ENCODE data around the gene GLYATL1. TPM values are rescaled to one million over a fixed set of nuclear protein-coding genes. Genes with fewer than 3 reads are reported as not detected.

Gene GLYATL1, protein sequence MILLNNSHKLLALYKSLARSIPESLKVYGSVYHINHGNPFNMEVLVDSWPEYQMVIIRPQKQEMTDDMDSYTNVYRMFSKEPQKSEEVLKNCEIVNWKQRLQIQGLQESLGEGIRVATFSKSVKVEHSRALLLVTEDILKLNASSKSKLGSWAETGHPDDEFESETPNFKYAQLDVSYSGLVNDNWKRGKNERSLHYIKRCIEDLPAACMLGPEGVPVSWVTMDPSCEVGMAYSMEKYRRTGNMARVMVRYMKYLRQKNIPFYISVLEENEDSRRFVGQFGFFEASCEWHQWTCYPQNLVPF
- not detected for total RNA-seq
- polyA plus RNA-seq = not detected
- long read RNA-seq, donor 1 = 0 reads
- long read RNA-seq, donor 2 = 0 reads
- long read RNA-seq, donor 3 = 0 reads
- long read RNA-seq, donor 4 = 0 reads

GRCh38 chr11:58939277-58939676 lies at the start of gene GLYATL1:
TSS of gene GLYATL1 (plus strand) at chr11:58939488. CDS start at chr11:58947088, 7,600 bp downstream.
- DNase-seq (no peak), ATAC-seq (no peak)
- no peak within 1 kb of the TSS for H3K4me3 ChIP-seq (ENCODE audit: low read length)
- H3K27ac ChIP-seq (ENCODE audit: low read length) = no peak within 1 kb of the TSS
- H3K4me1 ChIP-seq (ENCODE audit: control insufficient read depth, insufficient read depth, low read length) = no peaks in the 10 kb centered on the region
- no peaks in the 10 kb centered on the region for H3K9me3 ChIP-seq (ENCODE audit: control insufficient read depth, low read length)
- WGBS = 78% methylated on average over 4 of the region's 4 CpGs
- intact Hi-C loops (cut with DNase I) = no loop called here
- no peaks in the 10 kb centered on the region for H3K27me3 ChIP-seq (ENCODE audit: control insufficient read depth, insufficient read depth)

GRCh38 chr11:58893899-58894298 lies 45.4 kb upstream of the GLYATL1 start:
- Histone ChIP-seq H3K27ac (ENCODE audit: low read length) (no peak overlapping the region), H3K4me1 (ENCODE audit: control insufficient read depth, insufficient read depth, low read length) (no peaks in the 10 kb centered on the region), H3K27me3 (ENCODE audit: control insufficient read depth, insufficient read depth) (no peaks in the 10 kb centered on the region), H3K9me3 (ENCODE audit: control insufficient read depth, low read length) (no peaks in the 10 kb centered on the region), H3K4me3 (ENCODE audit: low read length) (no peak overlapping the region)
- ATAC-seq (no peak), DNase-seq (no peak)
- intact Hi-C loops (cut with DNase I) = no loop called here
- 64% methylated on average over 2 of the region's 2 CpGs for WGBS

DNA sequence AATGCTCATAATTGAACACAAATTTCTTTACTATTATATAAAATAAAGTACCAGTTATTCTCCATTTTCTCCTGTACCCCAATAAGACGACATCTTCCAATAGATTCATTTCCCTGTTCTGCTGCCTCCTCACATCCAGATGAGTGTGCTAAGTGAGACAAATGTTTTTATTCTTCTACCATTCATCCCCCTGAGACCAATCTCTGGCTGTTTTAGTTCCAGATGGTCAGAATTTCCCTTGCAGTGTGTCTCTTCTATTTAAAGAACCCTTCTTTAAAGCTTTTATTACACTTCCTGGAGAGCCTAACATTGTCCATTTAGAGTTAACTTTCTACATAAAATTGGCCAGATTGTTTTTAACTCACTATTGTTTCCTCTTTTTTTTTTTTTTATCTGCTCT lies 41.2 kb upstream of the GLYATL1 start:
- no peaks in the 10 kb centered on the region for H3K9me3 ChIP-seq (ENCODE audit: control insufficient read depth, low read length)
- no peaks in the 10 kb centered on the region for H3K27me3 ChIP-seq (ENCODE audit: control insufficient read depth, insufficient read depth)
- 44% methylated on average over 1 of the region's 1 CpG for WGBS
- no peak overlapping the region for H3K4me3 ChIP-seq (ENCODE audit: low read length)
- no peak overlapping the region for H3K27ac ChIP-seq (ENCODE audit: low read length)
- intact Hi-C loops (cut with DNase I) = no loop called here
- ATAC-seq (no peak), DNase-seq (no peak)
- no peaks in the 10 kb centered on the region for H3K4me1 ChIP-seq (ENCODE audit: control insufficient read depth, insufficient read depth, low read length)

GRCh38 chr11:58900479-58901420 lies 38.5 kb upstream of the GLYATL1 start:
- DNase-seq (peak; percentile 39 to 81 (median 76)), ATAC-seq (peak in 1 of 2 donors; percentile 23)
- intact Hi-C loops (cut with DNase I) = no loop called here
- Histone ChIP-seq H3K27me3 (ENCODE audit: control insufficient read depth, insufficient read depth) (no peaks in the 10 kb centered on the region), H3K9me3 (ENCODE audit: control insufficient read depth, low read length) (no peaks in the 10 kb centered on the region), H3K27ac (ENCODE audit: low read length) (no peak overlapping the region), H3K4me3 (ENCODE audit: low read length) (no peak overlapping the region), H3K4me1 (ENCODE audit: control insufficient read depth, insufficient read depth, low read length) (no peaks in the 10 kb centered on the region)
- WGBS = 25% methylated on average over 36 of the region's 36 CpGs

- DNase-seq (no peak), ATAC-seq (no peak)
- WGBS = 71% methylated on average over 1 of the region's 1 CpG
- no peaks in the 10 kb centered on the region for H3K9me3 ChIP-seq (ENCODE audit: control insufficient read depth, low read length)
- H3K27me3 ChIP-seq (ENCODE audit: control insufficient read depth, insufficient read depth) = no peaks in the 10 kb centered on the region
- H3K4me3 ChIP-seq (ENCODE audit: low read length) = no peak overlapping the region
- H3K4me1 ChIP-seq (ENCODE audit: control insufficient read depth, insufficient read depth, low read length) = no peaks in the 10 kb centered on the region
- H3K27ac ChIP-seq (ENCODE audit: low read length) = no peak overlapping the region
- intact Hi-C loops (cut with DNase I) = no loop called here
Measured at GRCh38 chr11:58902881-58903280, 36.4 kb upstream of the GLYATL1 start.

- ATAC-seq (peak; percentile 52 to 69), DNase-seq (peak; percentile 38 to 64 (median 44))
- peak overlapping the region; percentile 11 for H3K4me3 ChIP-seq (ENCODE audit: low read length)
- 3% methylated on average over 41 of the region's 41 CpGs for WGBS
- H3K4me1 ChIP-seq (ENCODE audit: control insufficient read depth, insufficient read depth, low read length) = no peaks in the 10 kb centered on the region
- H3K27ac ChIP-seq (ENCODE audit: low read length) = no peak overlapping the region
- no peaks in the 10 kb centered on the region for H3K9me3 ChIP-seq (ENCODE audit: control insufficient read depth, low read length)
- intact Hi-C loops (cut with DNase I) = no loop called here
- H3K27me3 ChIP-seq (ENCODE audit: control insufficient read depth, insufficient read depth) = no peaks in the 10 kb centered on the region
Measured at GRCh38 chr11:58905011-58905720, 34.1 kb upstream of the GLYATL1 start.

- DNase-seq (peak; percentile 40 to 79 (median 57)), ATAC-seq (peak; percentile 76 to 87)
- WGBS = 8% methylated on average over 33 of the region's 33 CpGs
- no peaks in the 10 kb centered on the region for H3K9me3 ChIP-seq (ENCODE audit: control insufficient read depth, low read length)
- H3K27ac ChIP-seq (ENCODE audit: low read length) = no peak overlapping the region
- H3K4me1 ChIP-seq (ENCODE audit: control insufficient read depth, insufficient read depth, low read length) = no peaks in the 10 kb centered on the region
- intact Hi-C loops (cut with DNase I) = no loop called here
- peak overlapping the region; percentile 11 for H3K4me3 ChIP-seq (ENCODE audit: low read length)
- H3K27me3 ChIP-seq (ENCODE audit: control insufficient read depth, insufficient read depth) = no peaks in the 10 kb centered on the region
Measured at GRCh38 chr11:58905721-58906547, 33.4 kb upstream of the GLYATL1 start.

DNA sequence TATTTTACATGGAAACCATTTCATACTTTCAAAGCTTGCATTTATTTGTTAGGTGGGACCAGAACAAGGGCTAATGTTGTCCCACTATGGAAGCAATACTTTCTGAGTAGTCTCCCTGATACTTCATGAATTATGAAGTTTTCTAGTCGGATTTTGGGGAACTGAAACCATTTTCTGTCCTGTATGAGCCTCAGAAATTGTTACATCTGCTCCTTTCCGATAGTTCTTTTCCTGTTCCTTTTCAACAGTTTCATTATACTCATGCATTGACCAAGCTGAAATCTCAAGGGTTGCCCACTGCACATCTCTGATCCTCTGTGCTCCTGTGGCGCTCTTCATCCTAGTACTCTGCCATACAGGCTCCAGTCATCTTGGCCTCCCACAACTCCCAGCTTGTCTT lies 31.5 kb upstream of the GLYATL1 start:
- DNase-seq = no peak
- intact Hi-C loops (cut with DNase I) = no loop called here
- WGBS = 78% methylated on average over 3 of the region's 3 CpGs
- Histone ChIP-seq H3K4me3 (ENCODE audit: low read length) (no peak overlapping the region), H3K4me1 (ENCODE audit: control insufficient read depth, insufficient read depth, low read length) (no peaks in the 10 kb centered on the region), H3K27me3 (ENCODE audit: control insufficient read depth, insufficient read depth) (no peaks in the 10 kb centered on the region), H3K27ac (ENCODE audit: low read length) (no peak overlapping the region), H3K9me3 (ENCODE audit: control insufficient read depth, low read length) (no peaks in the 10 kb centered on the region)
- no peak for ATAC-seq

GRCh38 chr11:58912124-58912523 lies 27.2 kb upstream of the GLYATL1 start:
- no peak overlapping the region for H3K27ac ChIP-seq (ENCODE audit: low read length)
- ATAC-seq (no peak), DNase-seq (no peak)
- H3K27me3 ChIP-seq (ENCODE audit: control insufficient read depth, insufficient read depth) = no peaks in the 10 kb centered on the region
- intact Hi-C loops (cut with DNase I) = no loop called here
- H3K4me3 ChIP-seq (ENCODE audit: low read length) = no peak overlapping the region
- H3K4me1 ChIP-seq (ENCODE audit: control insufficient read depth, insufficient read depth, low read length) = no peaks in the 10 kb centered on the region
- H3K9me3 ChIP-seq (ENCODE audit: control insufficient read depth, low read length) = peaks cover 4% of the 10 kb centered on the region

- H3K27me3 ChIP-seq (ENCODE audit: control insufficient read depth, insufficient read depth) = no peaks in the 10 kb centered on the region
- no peak overlapping the region for H3K27ac ChIP-seq (ENCODE audit: low read length)
- peaks cover 9% of the 10 kb centered on the region for H3K9me3 ChIP-seq (ENCODE audit: control insufficient read depth, low read length)
- no peak overlapping the region for H3K4me3 ChIP-seq (ENCODE audit: low read length)
- ATAC-seq = no peak
- no peaks in the 10 kb centered on the region for H3K4me1 ChIP-seq (ENCODE audit: control insufficient read depth, insufficient read depth, low read length)
- intact Hi-C loops (cut with DNase I) = no loop called here
- DNase-seq = no peak
Measured at GRCh38 chr11:58913685-58914084, 25.6 kb upstream of the GLYATL1 start.

Data from right cardiac atrium (tissue), 5 donors.